ENCODE results near the gene PLAC8L1.

PLAC8L1 gene

DNA sequence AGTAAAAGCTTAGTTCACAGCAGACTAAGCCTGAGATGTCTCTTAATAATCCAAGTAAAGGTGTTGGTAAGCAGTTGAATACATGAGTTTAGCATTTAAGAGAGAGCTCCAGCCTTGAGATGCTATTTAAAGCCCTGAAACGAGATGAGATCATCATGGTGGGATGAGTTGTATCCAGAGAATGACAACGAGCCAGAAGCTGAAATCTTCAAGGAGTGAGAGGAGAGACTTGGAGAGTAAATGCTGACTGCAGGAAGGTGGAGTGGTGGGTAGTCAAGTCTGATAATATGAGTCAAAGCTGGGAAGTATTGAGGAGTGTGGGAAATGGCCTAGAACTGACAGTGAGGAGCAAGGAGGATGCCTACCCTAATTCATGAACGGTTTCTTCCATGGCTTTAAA is 53.7 kb downstream of the PLAC8L1 start:
- TF ChIP-seq POU2F2 (IDR thresholded peaks at IDR 0.05; ENCODE audit: low read depth, low read length) (no peak), POLR2A (IDR thresholded peaks at IDR 0.05; ENCODE audit: low read depth, low read length) (no peak), TAF1 (IDR thresholded peaks at IDR 0.05; ENCODE audit: low read depth, low read length) (no peak), POLR2AphosphoS5 (IDR thresholded peaks at IDR 0.05; ENCODE audit: low read depth, low read length) (no peak)
- no peak for DNase-seq (ENCODE audit: insufficient read length, low spot score)
- FAIRE-seq, result no peak

DNA sequence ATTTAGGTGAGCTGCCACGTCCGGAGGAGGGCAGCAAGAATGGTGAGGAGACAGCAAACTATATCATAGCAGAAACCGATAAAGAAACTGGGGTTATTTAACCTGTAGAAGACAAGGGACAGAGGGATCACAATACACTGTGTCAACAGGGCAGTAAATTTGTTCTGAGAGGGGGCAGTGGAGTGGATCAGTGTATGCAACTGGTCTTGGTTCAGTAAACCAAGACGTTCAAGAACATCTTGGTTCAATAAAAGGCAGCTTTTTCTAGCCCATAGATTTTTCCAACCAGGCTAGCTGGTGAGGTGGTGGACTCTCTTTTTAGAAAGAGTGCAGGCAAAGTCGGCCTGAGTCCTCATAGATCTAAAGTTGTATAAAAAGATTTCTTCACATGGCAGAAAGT is 55.3 kb downstream of the PLAC8L1 start:
- DNase-seq (ENCODE audit: insufficient read length, low spot score) (no peak), FAIRE-seq (no peak)
- no peak for TF ChIP-seq SPI1 (IDR thresholded peaks at IDR 0.05; ENCODE audit: low read depth, low read length)
- TF ChIP-seq POU2F2 (IDR thresholded peaks at IDR 0.05; ENCODE audit: low read depth, low read length), result no peak
- TF ChIP-seq POLR2AphosphoS5 (IDR thresholded peaks at IDR 0.05; ENCODE audit: low read depth, low read length), result no peak
- TF ChIP-seq POLR2A (IDR thresholded peaks at IDR 0.05; ENCODE audit: low read depth, low read length), result no peak
- no peak for TF ChIP-seq TAF1 (IDR thresholded peaks at IDR 0.05; ENCODE audit: low read depth, low read length)
- no peak for TF ChIP-seq PAX5 (IDR thresholded peaks at IDR 0.05; ENCODE audit: insufficient read depth, low read length, severe bottlenecking)

DNA sequence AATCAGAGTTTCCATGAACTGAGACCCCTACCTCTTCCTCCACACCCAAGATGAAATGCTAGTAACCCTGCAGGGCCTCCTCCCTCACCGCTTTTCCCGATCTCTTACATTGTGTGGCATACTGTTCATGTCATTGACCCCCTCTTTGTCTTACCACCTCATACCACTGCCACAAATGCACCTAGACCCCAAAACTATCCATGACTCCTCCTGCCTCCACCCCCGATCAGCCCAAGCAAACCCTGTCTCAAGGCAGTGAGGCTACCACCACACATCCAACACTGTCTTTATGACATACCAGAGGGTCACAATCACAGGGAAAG is 55.7 kb downstream of the PLAC8L1 start:
- TF ChIP-seq SPI1 (IDR thresholded peaks at IDR 0.05; ENCODE audit: low read depth, low read length), result no peak
- no peak for TF ChIP-seq PAX5 (IDR thresholded peaks at IDR 0.05; ENCODE audit: insufficient read depth, low read length, severe bottlenecking)
- TF ChIP-seq POLR2AphosphoS5 (IDR thresholded peaks at IDR 0.05; ENCODE audit: low read depth, low read length), result no peak
- TF ChIP-seq POLR2A (IDR thresholded peaks at IDR 0.05; ENCODE audit: low read depth, low read length), result no peak
- no peak for TF ChIP-seq TAF1 (IDR thresholded peaks at IDR 0.05; ENCODE audit: low read depth, low read length)
- no peak for TF ChIP-seq POU2F2 (IDR thresholded peaks at IDR 0.05; ENCODE audit: low read depth, low read length)
- DNase-seq (ENCODE audit: insufficient read length, low spot score) (no peak), FAIRE-seq (no peak)

DNA sequence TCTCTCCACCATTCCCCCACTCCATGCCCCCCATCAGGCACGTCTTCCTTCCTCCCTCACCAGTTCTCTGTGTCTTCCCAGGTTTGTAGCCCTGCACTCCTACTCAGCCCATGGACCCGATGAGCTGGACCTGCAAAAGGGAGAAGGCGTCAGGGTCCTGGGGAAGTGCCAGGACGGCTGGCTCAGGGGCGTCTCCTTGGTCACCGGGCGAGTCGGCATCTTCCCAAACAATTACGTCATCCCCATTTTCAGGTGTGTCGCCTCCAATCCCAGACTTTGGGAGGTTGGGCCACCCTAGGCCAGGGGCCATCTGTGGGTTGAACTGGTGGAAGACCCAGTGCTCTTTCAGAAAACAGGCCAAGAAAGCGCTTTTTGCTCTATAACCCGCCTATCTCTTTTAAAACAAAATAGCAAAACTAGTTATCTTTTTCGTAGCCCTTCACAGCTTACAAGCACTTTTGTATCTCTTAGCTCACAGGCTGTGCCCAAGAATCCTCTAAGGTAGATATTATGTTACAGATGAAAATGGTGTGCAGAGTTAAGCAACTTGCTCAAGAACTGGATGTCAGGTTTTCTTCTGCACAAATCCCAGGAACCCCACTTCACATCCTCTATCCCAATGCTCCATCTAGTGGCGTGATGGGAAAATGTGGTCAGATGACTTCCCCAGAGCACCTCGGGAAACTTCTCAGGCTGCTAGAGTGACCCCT is 56.2 kb downstream of the PLAC8L1 start:
- DNase-seq (ENCODE audit: insufficient read length, low spot score) (no peak), FAIRE-seq (no peak)

DNA sequence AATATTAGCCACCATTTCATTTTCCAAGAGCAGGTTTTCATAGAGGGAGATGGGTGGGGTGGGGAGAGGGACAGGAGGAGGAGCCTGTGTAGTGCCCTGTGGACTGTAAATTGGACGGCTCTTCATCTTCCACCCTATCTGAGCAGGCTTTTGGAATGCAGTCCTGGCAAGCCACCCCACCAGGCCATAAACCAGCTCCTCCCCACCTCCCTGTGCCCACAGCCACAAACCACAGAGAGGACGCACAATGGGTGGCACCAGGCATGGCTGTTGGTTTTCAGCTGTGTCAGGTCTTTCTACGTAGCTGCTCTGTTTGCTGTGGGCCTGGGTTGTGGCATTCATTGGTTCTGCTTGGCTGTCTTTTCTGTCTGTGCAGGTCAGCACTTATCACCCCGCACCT is 58.0 kb downstream of the PLAC8L1 start:
- FAIRE-seq (no peak), DNase-seq (ENCODE audit: insufficient read length, low spot score) (no peak)
- TF ChIP-seq POU2F2 (IDR thresholded peaks at IDR 0.05; ENCODE audit: low read depth, low read length) (no peak), POLR2AphosphoS5 (IDR thresholded peaks at IDR 0.05; ENCODE audit: low read depth, low read length) (no peak), POLR2A (IDR thresholded peaks at IDR 0.05; ENCODE audit: low read depth, low read length) (no peak), PAX5 (IDR thresholded peaks at IDR 0.05; ENCODE audit: insufficient read depth, low read length, severe bottlenecking) (no peak), TAF1 (IDR thresholded peaks at IDR 0.05; ENCODE audit: low read depth, low read length) (no peak), SPI1 (IDR thresholded peaks at IDR 0.05; ENCODE audit: low read depth, low read length) (no peak)

More for the DNA sequence above, 56.2 kb downstream of the PLAC8L1 start:
- TF ChIP-seq POU2F2 (IDR thresholded peaks at IDR 0.05; ENCODE audit: low read depth, low read length) (no peak), TAF1 (IDR thresholded peaks at IDR 0.05; ENCODE audit: low read depth, low read length) (no peak), POLR2A (IDR thresholded peaks at IDR 0.05; ENCODE audit: low read depth, low read length) (no peak), POLR2AphosphoS5 (IDR thresholded peaks at IDR 0.05; ENCODE audit: low read depth, low read length) (no peak), SPI1 (IDR thresholded peaks at IDR 0.05; ENCODE audit: low read depth, low read length) (no peak)

DNA sequence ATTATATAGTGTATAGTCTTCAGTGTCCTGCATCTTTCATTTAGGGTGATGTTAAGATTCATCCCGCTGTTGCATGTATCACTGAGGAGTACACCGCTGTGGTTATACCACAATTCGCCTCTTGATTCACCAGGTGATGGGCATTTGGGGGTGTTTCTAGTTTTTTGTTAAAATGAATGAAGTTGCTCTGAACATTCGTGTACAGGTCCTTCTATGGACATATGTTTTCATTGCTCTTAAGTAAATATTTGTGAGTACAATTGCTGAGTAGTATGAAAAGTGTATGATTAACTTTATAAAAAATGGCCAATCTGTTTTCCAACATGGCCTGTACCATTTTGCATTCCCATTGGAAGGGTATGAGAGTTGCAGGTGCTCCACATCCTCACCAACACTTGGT is 61.7 kb downstream of the PLAC8L1 start:
- FAIRE-seq (no peak), DNase-seq (ENCODE audit: insufficient read length, low spot score) (no peak)
- no peak for TF ChIP-seq SPI1 (IDR thresholded peaks at IDR 0.05; ENCODE audit: low read depth, low read length)
- no peak for TF ChIP-seq POU2F2 (IDR thresholded peaks at IDR 0.05; ENCODE audit: low read depth, low read length)
- TF ChIP-seq POLR2AphosphoS5 (IDR thresholded peaks at IDR 0.05; ENCODE audit: low read depth, low read length), result no peak
- no peak for TF ChIP-seq PAX5 (IDR thresholded peaks at IDR 0.05; ENCODE audit: insufficient read depth, low read length, severe bottlenecking)
- TF ChIP-seq POLR2A (IDR thresholded peaks at IDR 0.05; ENCODE audit: low read depth, low read length), result no peak
- TF ChIP-seq TAF1 (IDR thresholded peaks at IDR 0.05; ENCODE audit: low read depth, low read length), result no peak

DNA sequence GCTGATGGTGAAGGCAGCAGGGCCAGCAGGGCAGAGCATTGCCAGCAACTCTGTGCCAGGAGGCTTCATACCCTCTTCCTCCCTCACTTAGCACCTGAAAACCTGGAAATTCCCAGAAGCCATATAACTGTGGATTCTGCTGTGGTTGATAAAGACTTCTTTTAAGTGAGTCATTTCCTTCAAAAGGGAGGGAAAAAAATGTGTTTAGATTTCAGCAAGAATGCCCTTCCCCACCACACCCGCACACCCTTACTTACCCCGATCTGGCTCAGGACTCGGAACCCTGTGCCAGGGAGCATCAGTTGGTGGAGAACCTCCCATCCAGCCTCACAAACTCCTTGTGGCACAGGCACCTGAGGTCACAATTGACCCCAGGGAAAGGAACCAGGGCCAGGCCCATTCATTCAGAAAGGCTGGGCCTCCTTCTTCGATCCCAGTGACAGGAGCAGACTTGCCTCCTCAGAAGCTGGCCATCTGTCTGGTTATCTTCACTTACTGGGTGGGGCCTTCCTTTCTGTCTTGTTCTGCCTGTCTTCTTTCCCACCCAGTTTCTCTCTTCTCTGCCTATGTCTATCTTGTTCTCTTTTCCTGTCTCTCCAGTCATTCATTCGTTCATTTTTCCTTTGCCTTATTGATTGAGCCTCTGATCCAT is 62.6 kb downstream of the PLAC8L1 start:
- DNase-seq (ENCODE audit: insufficient read length, low spot score), result no peak
- no peak for FAIRE-seq

DNA sequence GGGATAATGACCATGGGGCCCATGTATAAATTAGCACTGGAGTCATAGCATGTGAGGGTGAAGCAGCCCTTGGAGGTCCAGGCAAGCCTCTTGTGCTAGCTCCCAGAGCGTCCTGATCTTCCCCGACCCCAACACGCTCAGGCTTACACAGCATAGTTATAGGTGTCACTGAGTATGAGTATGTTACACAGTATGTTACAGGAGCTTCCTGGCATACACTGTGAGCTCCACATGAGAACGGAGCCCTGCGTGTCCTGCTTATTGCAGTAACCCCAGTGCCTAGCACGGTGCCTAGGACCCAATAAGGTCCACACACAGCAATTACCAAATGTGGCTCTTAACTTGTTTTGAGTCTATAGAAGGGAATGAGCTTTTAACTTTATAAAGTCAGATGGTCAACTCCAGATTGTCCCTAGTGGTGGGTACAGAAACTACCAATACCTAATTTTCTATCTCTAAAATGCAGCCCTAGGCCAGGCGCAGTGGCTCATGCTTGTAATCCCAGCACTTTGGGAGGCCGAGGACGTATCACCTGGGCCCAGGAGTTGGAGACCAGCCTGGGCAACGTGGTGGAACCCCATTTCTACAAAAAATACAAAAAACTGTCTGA is 64.1 kb downstream of the PLAC8L1 start:
- DNase-seq (ENCODE audit: insufficient read length, low spot score) (no peak), FAIRE-seq (no peak)
- TF ChIP-seq POLR2A (IDR thresholded peaks at IDR 0.05; ENCODE audit: low read depth, low read length) (no peak), POU2F2 (IDR thresholded peaks at IDR 0.05; ENCODE audit: low read depth, low read length) (no peak), POLR2AphosphoS5 (IDR thresholded peaks at IDR 0.05; ENCODE audit: low read depth, low read length) (no peak), PAX5 (IDR thresholded peaks at IDR 0.05; ENCODE audit: insufficient read depth, low read length, severe bottlenecking) (no peak), TAF1 (IDR thresholded peaks at IDR 0.05; ENCODE audit: low read depth, low read length) (no peak), SPI1 (IDR thresholded peaks at IDR 0.05; ENCODE audit: low read depth, low read length) (no peak)

More for the DNA sequence above, 62.6 kb downstream of the PLAC8L1 start:
- TF ChIP-seq TAF1 (IDR thresholded peaks at IDR 0.05; ENCODE audit: low read depth, low read length) (no peak), PAX5 (IDR thresholded peaks at IDR 0.05; ENCODE audit: insufficient read depth, low read length, severe bottlenecking) (no peak), POLR2AphosphoS5 (IDR thresholded peaks at IDR 0.05; ENCODE audit: low read depth, low read length) (no peak)

DNA sequence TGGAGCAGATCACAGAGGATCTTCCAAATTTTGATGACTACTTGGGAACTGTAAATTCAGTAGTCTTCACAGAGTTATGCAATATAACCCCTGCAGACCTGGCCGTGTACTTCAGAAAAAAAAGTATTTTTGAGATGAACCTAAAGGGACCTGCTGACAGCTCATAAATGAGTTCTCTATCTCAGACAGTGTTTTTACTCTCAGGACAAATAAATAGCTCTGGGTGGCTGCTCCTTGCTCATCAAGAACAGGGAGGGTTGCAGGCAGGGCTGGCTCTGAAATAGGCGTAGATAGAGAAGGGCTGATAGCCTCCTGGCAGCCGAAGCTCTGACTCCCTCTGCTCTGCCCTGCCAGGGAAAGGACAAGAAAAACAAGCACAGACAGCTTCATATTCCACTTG is 64.8 kb downstream of the PLAC8L1 start:
- DNase-seq (ENCODE audit: insufficient read length, low spot score), result no peak
- no peak for FAIRE-seq
- no peak for TF ChIP-seq POLR2AphosphoS5 (IDR thresholded peaks at IDR 0.05; ENCODE audit: low read depth, low read length)

DNA sequence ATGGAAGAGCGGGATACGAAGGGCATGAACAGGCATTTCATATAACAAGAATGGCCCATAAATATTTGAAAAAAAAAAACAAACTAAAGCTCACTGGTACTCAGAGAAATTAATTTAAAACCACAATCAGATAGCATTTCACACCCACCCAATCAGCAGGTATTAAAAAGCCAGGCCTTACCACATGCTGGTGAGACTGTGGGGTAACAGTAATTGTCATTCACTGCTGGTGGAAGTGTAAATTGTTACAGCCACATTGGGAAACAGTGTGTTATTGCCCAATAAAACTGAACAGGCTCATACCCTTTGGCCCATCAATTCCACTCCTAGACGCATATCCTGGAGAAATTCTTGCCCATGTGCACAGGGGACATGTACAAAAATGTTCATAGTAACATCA is 66.0 kb downstream of the PLAC8L1 start:
- DNase-seq (ENCODE audit: insufficient read length, low spot score), result no peak

More for the DNA sequence above, 66.0 kb downstream of the PLAC8L1 start:
- FAIRE-seq, result no peak
- TF ChIP-seq TAF1 (IDR thresholded peaks at IDR 0.05; ENCODE audit: low read depth, low read length), result no peak

Data from GM12891 (cell line).